Measurements from ENCODE around the gene ECEL1.

ECEL1 gene

DNA sequence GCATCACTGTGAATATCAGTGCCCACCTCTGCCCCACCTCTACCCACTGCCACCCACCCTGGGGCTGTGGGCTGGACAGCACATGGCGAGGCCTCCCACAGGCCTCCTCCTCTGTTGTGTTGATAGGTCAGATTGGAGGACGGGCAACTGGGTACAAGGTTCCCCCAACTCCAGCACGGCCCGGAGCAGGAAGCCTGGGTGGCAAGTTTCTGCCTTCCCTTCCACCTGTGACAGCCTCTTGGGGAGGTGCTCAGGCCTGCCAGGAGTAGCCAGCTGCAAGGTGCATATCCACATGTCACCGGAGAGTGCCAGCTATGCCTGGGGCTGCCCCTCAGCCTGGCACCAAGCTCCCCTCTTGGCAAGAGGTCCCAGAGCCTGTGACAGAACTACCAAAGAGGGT, 6.9 kb upstream of the ECEL1 start:
- no peaks in the 10 kb centered on the region for H3K4me1 Mint-ChIP-seq
- no peak overlapping the region for H3K27ac Mint-ChIP-seq
- ATAC-seq = no peak
- H3K36me3 Mint-ChIP-seq = no peaks in the 10 kb centered on the region
- H3K4me3 Mint-ChIP-seq = no peak overlapping the region
- no peaks in the 10 kb centered on the region for H3K9me3 Mint-ChIP-seq
- H3K27me3 Mint-ChIP-seq = peaks cover 52% of the 10 kb centered on the region

DNA sequence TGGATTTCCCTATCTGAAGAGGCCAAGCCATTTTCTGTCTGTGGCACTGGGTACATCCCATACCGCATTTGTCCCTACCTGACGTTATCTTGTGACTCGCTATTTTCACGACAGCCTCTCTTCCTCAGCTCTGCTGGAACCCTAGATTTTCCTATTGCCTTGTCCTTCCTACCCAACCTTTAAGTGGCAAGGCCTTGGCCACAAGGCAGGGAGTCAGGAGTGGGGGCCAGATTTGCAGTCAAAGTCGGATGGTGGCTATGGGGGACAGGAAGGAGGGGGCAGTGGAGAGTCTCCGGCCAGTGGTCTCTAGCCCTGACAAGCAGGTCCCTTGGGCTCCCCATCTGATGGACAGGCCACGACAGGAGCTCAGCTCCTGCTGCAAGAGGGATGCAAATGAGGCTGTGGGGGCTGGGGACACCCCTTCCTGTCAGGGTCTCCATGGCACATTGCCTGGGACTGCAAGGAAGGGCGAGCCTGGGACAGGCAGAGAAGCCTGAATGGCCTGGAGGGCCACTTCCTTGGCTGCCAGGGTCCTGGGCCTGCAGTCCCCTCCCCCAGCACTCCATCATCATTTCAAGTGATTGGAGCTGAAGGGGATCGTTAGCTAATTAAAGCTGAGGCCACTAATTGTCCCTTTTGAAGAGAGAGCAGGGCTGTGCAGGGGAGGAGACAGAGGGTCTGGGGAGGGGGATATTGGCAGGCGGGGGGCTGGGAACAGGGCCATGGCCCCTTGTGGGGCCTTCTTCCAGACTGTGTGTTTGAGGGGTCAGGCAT, 6.3 kb upstream of the ECEL1 start:
- H3K4me1 Mint-ChIP-seq = no peaks in the 10 kb centered on the region
- H3K9me3 Mint-ChIP-seq = no peaks in the 10 kb centered on the region
- H3K36me3 Mint-ChIP-seq = no peaks in the 10 kb centered on the region
- H3K27me3 Mint-ChIP-seq = peaks cover 52% of the 10 kb centered on the region
- H3K4me3 Mint-ChIP-seq = no peak overlapping the region
- H3K27ac Mint-ChIP-seq = no peak overlapping the region
- ATAC-seq = no peak

DNA sequence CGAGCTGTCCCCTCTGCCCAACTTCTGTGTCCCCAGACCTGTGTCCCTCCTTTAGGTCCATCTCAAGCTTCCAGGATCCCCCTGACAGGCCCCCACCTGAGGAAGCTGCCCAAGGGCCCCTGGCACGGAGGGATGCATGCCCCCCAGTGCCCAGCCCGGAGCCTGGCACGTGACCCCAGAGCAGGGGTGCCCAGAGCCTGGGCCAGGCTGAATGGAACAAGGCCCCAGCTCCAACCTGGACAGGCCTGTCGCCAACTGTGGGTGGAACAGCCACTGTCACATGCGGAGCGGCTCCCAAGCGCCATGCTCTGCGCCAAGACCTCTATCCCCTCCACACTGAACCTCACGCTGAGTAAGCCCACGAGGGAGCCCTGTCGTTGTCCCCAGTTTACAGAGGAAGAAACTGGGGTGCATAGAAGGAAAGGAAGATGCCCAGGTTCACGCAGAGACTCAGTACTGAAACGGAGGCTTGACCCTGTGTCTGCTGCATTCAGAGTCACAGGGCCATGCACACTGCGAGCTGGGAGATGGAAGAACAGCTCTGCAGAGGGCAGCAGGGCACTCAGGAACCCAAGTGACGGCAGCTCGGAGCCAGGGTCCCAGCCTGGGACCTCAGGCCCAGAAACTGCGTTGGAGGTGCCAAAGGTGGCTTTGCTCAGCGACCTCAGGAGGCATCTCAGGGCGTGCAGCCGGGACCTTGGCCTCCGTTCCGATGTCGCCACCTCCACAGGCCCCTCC, 5.5 kb upstream of the ECEL1 start:
- no peaks in the 10 kb centered on the region for H3K4me1 Mint-ChIP-seq
- H3K27me3 Mint-ChIP-seq = peaks cover 52% of the 10 kb centered on the region
- H3K27ac Mint-ChIP-seq = no peak overlapping the region
- no peak overlapping the region for H3K4me3 Mint-ChIP-seq
- no peaks in the 10 kb centered on the region for H3K9me3 Mint-ChIP-seq
- no peak for ATAC-seq
- no peaks in the 10 kb centered on the region for H3K36me3 Mint-ChIP-seq

DNA sequence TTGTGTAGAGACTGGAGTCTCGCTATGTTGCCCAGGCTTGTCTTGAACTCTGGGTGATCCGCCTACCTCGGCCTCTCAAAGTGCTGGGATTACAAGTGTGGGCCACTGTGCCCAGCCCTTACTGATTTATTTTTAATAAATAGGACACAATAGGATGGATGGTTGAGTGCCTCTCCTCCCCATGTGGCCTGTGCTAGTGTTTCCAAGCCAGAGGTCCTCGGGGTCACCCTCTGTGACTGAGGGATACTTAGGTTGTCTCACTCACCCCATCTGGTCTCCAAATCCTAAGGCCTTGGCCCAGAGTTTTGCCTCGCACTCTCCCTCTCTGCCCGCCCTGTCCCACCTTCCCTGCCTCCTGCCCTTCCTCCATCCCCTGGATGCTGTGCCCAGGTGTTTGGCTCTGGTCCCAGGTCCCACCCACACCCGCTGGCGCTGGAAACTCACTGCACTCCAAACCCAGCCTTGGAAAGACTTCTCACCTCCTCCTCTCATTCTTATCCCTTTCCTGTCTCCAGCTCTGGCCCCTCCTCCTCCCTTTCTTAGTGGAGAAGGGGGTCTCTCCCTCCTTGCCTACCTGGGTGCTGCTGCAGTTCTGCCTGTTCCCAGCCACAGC, 4.7 kb upstream of the ECEL1 start:
- ATAC-seq = no peak
- Mint-ChIP-seq H3K27ac (no peak overlapping the region), H3K4me1 (no peaks in the 10 kb centered on the region), H3K27me3 (peaks cover 53% of the 10 kb centered on the region), H3K4me3 (no peak overlapping the region), H3K9me3 (no peaks in the 10 kb centered on the region), H3K36me3 (no peaks in the 10 kb centered on the region)

DNA sequence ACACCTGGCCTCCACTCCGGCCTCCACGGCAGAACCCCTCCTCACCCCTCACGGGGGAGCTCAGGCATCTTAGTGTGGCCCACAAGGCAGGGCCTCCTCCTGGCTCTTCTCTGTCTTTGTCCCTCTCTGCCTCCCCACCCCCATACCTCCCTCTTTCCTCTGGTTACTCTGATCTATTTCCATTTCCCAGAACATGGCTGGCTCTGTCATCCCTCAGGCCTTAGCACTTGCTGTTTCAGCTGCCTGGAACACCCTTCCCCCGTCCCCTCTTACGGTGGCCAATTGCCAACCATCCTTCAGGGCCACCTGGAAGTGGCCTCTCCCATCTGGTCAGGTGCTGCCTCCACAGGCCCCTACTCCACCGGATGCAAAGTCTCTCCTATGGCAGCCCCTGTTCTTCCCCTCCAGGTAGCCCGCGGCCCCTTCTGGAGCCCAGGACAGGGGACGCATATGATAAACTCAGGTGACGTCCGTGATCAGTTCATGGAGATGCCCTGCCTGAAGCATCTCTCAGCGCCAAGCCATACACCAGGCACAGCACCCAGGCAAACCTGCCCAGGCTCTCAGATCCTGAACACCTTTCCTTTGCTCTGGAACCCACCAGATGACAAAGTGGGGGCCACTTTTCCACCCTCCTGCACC, 3.6 kb upstream of the ECEL1 start:
- H3K4me1 Mint-ChIP-seq = no peaks in the 10 kb centered on the region
- no peak overlapping the region for H3K27ac Mint-ChIP-seq
- H3K9me3 Mint-ChIP-seq = no peaks in the 10 kb centered on the region
- no peaks in the 10 kb centered on the region for H3K36me3 Mint-ChIP-seq
- no peak for ATAC-seq
- H3K4me3 Mint-ChIP-seq = no peak overlapping the region
- H3K27me3 Mint-ChIP-seq = peaks cover 53% of the 10 kb centered on the region

DNA sequence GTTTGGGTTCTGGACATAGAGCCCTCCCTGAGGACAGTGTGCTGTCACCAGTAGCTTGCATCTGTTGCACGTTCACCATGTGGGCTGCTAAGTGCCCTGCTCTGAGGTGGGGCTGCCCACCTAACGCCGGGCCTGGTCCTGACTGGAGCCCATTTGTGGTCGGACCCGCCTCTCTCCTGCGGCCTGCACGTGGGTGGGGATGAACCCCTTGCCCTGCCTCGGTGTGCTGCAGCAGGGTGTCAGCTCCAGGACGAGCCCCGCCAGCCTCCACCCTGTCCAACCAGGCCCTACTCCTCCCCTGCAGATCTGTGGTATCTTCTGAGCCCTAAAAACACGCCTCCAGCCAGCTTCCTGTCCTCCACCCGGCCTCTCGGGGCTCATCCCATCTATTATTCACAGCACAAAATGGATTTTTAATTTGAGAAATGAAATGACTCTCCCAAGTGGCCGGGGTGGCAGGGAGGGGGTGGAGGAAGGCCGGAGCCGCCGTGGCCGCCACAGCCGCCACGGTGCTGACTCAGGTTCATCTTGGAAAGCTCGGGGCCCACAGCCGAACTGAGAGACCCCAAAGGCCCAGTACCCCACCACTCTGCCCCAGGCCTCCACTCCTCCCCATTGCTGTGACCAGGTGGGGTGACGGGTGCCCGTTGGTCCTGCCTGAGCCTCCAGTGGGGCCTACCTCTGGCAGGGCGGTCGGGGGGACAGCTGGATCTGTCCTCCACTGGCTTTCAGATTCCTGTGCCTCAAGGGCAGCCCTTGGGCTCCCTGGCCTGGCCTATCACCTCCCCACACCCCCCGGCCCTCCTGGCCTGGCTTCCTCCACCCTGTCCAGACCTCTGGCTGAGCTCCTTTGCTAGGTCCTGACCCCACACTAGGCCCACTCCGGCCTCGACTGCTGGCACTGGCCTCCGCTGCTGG, 2.8 kb upstream of the ECEL1 start:
- ATAC-seq = no peak
- H3K4me1 Mint-ChIP-seq = peaks cover 3% of the 10 kb centered on the region

DNA sequence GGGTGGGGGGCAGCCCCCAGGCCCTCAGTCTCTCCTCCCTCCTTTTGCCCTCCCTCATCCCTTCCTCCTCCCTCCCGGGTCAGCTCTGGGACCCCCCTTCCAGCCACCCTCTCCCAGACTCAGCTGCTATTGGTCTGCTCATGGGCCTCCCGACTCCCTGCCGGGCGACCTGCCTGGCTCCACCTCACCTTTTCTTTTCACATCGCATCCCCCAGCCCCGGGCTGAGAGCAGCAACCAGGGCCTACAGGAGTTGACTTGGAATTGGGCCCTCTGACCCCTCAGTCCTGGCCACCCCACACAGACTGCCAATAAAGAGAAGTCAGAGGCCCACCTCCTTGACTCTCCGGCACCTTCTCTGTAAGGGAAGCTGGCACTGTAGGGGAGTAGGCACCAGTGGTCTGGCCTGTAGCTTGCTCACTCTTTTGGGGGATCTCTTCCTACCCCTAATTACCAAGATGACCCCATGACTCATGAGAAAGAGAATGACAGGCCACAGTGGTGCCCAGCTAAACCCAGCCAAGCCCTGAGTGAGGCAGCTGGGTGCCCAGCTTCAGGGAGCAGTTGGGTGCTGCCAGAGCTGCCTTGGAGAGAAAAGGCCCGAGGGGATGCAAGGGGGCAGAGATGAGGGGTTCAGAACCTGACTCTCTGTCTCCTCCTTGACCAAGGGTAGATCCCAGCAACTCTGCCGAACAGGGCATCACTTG, 2.0 kb upstream of the ECEL1 start:
- H3K27ac Mint-ChIP-seq = no peak overlapping the region
- H3K36me3 Mint-ChIP-seq = no peaks in the 10 kb centered on the region
- H3K4me1 Mint-ChIP-seq = peaks cover 8% of the 10 kb centered on the region
- H3K4me3 Mint-ChIP-seq = no peak overlapping the region
- H3K27me3 Mint-ChIP-seq = peaks cover 66% of the 10 kb centered on the region
- ATAC-seq = no peak
- no peaks in the 10 kb centered on the region for H3K9me3 Mint-ChIP-seq

More for the DNA sequence above, 2.8 kb upstream of the ECEL1 start:
- Mint-ChIP-seq H3K9me3 (no peaks in the 10 kb centered on the region), H3K36me3 (no peaks in the 10 kb centered on the region), H3K4me3 (no peak overlapping the region), H3K27ac (no peak overlapping the region), H3K27me3 (peaks cover 58% of the 10 kb centered on the region)

DNA sequence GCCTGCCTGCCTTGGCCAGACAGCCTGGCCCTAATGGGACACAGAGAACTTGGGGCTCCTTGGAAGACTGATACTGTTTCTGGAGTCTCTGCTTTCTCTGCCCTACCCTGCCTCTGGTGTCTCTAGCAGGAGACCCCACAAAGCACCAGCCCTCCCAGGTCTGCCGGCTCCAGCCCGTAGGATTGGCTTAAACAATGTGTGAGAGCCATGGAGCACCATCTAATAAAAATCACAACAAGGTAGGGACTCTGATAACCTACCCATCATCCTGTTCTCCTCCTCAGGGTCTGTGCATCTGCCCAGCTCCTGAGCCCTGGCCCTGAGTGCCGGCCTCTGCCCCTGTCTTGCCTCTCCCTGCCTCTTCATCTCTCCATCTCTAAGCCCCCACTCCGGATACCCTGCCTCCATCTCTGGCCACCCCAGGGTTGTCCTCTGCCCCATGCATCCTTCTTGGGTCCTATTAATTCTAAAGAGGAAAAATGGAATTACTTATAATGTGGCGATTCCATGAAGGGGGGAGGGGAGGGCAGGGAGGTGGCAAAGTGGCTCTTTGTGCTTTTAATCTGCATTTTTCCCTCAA, 1.2 kb upstream of the ECEL1 start:
- ATAC-seq = no peak
- Mint-ChIP-seq H3K9me3 (no peaks in the 10 kb centered on the region), H3K36me3 (no peaks in the 10 kb centered on the region), H3K27ac (no peak overlapping the region), H3K4me1 (peaks cover 8% of the 10 kb centered on the region), H3K4me3 (no peak overlapping the region), H3K27me3 (peaks cover 74% of the 10 kb centered on the region)

DNA sequence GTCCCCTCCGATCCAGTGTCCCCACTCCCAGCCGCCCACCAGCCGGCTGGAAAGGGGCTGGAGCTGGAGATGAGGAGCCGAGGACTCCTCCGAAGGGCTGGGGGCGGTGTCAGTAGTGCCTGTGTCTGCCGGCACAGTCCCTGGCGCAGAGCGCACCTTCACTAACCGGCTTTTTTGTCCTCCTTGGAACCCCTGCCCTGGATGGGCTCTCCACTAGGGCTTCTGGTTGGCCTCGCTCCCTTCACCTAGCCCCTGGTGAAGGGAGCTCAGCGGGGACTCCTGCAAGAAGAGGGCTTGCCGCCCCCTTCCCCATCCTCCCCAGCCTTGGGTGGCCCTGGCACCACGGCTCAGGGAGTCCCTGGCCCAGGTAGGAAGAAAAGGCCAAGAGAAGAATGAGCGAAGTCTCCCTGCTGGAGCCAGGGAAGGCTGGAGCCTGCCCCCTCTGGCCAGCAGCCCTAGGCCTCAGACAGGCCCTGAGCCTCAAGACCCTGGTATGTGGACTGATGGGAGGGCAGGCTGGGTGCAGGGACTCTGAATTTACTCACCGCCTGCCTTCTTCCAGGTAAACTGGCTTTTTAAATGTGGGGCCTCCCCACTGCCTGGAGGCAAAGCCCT, 570 bp upstream of the ECEL1 start:
- no peak for ATAC-seq
- Mint-ChIP-seq H3K4me3 (no peak overlapping the region), H3K9me3 (no peaks in the 10 kb centered on the region), H3K27me3 (peaks cover 79% of the 10 kb centered on the region), H3K36me3 (no peaks in the 10 kb centered on the region), H3K4me1 (peaks cover 8% of the 10 kb centered on the region), H3K27ac (no peak overlapping the region)

DNA sequence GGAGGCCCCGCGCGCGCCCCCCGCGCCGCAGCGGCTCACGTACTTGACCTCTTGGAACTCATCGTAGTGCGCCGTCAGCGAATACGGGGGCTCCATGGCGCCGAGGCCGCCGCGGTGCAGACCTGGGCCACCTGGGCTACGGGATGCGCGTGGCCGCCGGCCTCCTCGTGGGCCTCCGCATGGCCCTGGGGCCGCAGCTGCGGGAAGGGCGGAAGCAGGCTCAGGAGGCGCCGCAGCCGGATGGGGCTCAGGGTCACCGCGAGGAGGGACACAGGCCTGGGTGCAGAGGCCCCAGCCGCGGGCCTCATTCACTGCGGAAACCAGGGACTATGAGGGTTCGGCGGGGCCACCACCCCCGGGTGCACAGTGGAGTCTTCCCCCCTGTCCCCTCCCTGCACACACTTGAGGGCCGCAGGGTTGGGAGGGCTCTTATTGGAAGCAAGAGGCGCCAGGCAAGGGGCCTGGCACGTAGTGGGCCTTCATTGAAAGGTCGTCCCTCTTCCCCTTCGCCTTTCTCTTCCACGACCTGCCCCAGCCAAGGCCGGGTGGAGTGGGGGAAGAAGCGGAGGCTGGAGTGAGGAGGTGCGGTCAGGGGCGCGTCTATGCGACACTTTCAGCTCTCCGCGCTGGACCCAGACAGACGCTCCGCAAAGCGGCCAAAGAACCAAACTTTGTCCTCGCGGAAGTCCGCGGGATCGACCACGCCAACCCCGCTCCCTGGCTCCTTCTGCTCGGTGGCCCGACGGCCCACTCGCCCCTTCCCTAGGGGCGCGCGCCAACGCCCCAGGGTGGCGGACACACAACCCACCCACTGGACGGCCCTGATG, 863 bp downstream of the ECEL1 start:
- no peak for ATAC-seq
- H3K27ac Mint-ChIP-seq = no peak overlapping the region
- peaks cover 80% of the 10 kb centered on the region for H3K27me3 Mint-ChIP-seq
- peaks cover 8% of the 10 kb centered on the region for H3K4me1 Mint-ChIP-seq
- H3K9me3 Mint-ChIP-seq = no peaks in the 10 kb centered on the region
- no peaks in the 10 kb centered on the region for H3K36me3 Mint-ChIP-seq
- no peak overlapping the region for H3K4me3 Mint-ChIP-seq

DNA sequence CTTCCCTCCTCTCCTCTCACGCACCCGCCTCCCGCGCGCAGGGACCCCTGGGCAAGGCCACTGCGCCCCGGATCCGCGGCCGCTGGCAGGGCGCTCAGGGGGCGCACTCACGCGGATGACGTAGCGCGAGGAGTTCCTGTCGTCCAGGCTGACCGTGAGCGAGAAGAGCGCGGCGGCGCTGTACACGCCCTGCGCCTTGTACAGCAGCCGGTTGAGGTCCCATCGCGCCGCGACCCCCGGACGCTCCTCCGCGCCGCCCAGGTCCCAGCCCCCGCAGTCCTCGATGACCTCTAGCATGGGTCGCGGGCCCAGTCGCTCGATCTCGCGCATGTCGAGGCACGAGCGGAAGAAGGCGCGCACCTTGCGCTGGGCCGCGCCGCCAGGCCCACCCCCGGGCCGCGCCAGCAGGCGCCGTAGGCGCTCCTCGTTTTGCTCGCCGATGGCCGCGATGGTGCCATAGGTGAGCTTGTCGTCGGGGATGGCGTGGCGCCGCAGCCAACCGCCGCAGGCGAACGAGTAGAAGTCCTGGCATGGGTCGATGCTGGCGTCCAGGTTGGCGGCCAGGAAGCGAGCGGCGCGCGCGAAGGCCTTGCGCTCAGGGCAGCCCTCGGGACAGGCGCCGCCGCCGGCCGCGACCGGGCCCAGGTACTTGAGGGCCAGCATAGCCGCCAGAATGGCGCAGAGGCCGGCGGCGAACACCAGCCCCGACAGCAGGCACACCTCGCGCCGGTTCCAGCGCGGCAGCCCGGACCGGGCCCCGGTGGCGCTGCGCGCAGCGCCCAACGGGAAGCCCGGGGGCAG, 1.7 kb downstream of the ECEL1 start:
- Mint-ChIP-seq H3K27me3 (peaks cover 80% of the 10 kb centered on the region), H3K27ac (no peak overlapping the region), H3K4me3 (no peak overlapping the region), H3K4me1 (peaks cover 8% of the 10 kb centered on the region), H3K9me3 (no peaks in the 10 kb centered on the region), H3K36me3 (no peaks in the 10 kb centered on the region)
- no peak for ATAC-seq

DNA sequence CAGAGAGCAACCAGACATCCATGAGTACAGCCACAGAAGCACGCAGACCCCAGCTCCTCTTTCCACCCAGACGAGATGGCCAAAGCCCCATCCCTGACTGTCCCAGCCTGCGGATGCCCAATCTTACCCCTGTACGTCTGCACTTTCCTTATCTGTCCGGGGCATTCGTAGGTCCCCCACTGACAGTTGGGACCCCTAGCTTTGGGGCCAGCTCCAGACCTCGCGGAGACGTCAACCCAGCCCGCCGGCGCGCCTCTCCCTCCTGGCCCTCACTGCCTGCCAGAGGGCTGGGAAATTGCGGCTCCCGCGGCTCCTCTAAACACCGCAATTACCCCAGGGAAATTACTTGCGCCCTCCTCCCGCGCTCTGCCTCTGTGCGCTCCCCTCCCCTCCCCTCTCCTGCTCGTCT, 2.3 kb downstream of the ECEL1 start:
- Mint-ChIP-seq H3K27me3 (peaks cover 80% of the 10 kb centered on the region), H3K9me3 (no peaks in the 10 kb centered on the region), H3K27ac (no peak overlapping the region), H3K36me3 (no peaks in the 10 kb centered on the region), H3K4me1 (peaks cover 8% of the 10 kb centered on the region), H3K4me3 (no peak overlapping the region)
- no peak for ATAC-seq
